Testis (tissue), 3 donors: ENCODE results near the gene SSMEM1. TPM values are rescaled to one million over a fixed set of nuclear protein-coding genes. Genes with fewer than 3 reads are reported as not detected.

Experiments used
- DNase-seq: peaks from one replicate; pipeline ENCODE4 v3.0.0-alpha.2; 2019
- H3K27ac ChIP-seq, 2 donors: fragments of 200-600 bp; sonication (generic); one replicate each; pipeline ENCODE4 v1.5.1; 2019
- H3K27me3 ChIP-seq: fragments of 200-600 bp; sonication (generic); one replicate; pipeline ENCODE4 v1.5.1; 2019
- H3K36me3 ChIP-seq: fragments of 200-600 bp; sonication (generic); one replicate; pipeline ENCODE4 v1.5.1; 2017; ENCODE audit warnings: low read depth; ENCODE audit errors: missing control alignments
- H3K4me1 ChIP-seq: fragments of 200-600 bp; sonication (generic); one replicate; pipeline ENCODE4 v1.5.1; 2019
- H3K4me3 ChIP-seq, 2 donors: fragments of 200-600 bp; sonication (generic); one replicate each; pipeline ENCODE4 v1.5.1; 2017 to 2019
- H3K9me3 ChIP-seq: fragments of 200-600 bp; sonication (generic); one replicate; pipeline ENCODE4 v1.5.1; 2017
- POLR2A ChIP-seq: fragments of 450-650 bp; IDR thresholded peaks from one replicate; pipeline ENCODE4 v1.6.1; 2017; ENCODE audit warnings: antibody characterized with exemption, mild to moderate bottlenecking, moderate library complexity
- WGBS, 2 donors: methylation state at CpG; one replicate each; pipeline ENCODE4 v1.1.5; 2018; 5-methylcytosine and 5-hydroxymethylcytosine counted together
- intact Hi-C: fragments of 100-400 bp; cut with DNase I; formaldehyde crosslinking; loops from one replicate; pipeline ENCODE4 v1.15.1; 2023; ENCODE audit warnings: low total_unique reads
- polyA plus RNA-seq: library from polyadenylated mRNA; stranded (reverse); fragments of 350-450 nt; fragmentation: Illumina TruSeq; extraction: RNeasy Lipid Tissue Mini Kit (QIAGEN cat#74804); gene quantifications from one replicate; pipeline ENCODE4 v1.2.3, GENCODE V29; 2014; ENCODE audit warnings: low read depth, low replicate concordance; ENCODE audit not compliant: insufficient read depth
- total RNA-seq, 2 donors: library from RNA; depleted of rRNA; stranded (reverse); fragments of >200 nt; gene quantifications; one replicate each; pipeline ENCODE4 v1.2.3, GENCODE V29; 2016
- TF ChIP-seq, protein P1 (sequence below), 3 experiments: fragments of 450-650 bp in 2 of 3; fragments of 200-600 bp in 1 of 3; sonication (generic) in 1 of 3; IDR thresholded peaks; one replicate each; pipeline ENCODE4 v1.5.1; 2016 to 2019; ENCODE audit warnings: antibody characterized with exemption in 3 of 3, mild to moderate bottlenecking in 2 of 3, moderate library complexity in 1 of 3

Gene SSMEM1
- total and polyA plus RNA-seq, 3 donors from 2014 or later: 17.8 to 61.0 (median 34.8) TPM

DNA sequence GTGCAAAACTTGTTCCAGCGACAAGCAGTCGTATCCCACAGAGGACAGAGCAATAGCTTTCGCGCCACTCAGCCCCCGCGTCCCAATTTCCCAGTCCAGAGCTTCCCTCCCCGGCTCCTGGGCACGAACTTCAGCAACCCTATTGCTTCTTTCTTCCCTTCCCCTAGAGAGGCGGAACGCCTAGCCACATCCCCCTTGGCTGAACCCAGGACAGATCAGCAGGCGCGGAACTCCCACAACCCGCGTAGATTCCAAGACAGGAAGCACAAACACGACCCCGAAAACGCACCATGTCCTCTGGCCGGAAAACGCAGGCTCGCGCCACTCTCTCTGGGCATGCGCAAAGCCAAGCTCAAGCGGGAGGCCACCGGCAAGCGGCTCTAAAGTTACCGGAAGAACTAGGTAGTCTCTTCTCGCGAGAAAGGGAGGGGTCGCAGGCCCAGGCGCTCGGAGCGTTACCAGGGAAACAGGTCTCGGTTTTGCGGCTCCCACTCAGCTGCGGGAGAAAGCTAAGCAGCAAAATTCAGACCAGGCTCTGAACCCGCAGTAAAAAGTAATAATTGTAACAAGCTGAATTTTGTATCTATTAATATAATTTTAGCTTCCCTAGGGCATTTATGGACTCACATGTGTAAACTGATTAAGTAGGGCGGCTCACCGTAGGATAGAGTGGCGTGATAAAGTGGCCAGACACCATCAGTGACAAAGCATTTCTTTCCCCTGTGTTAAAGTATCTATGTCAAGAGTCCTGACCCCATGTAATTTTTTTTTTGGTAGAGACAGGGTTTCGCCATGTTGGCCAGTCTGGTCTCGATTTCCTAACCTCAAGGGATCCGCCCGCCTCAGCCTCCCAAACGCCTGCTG lies 2.3 kb upstream of the SSMEM1 start, which contains the start of gene TMEM209:
TSS of gene TMEM209 (minus strand) at position 323 of the 864 bp plus-strand sequence. CDS start at position 292, 31 bp downstream.
- WGBS, 2 donors: 5 to 8% methylated on average over 44 of the region's 44 CpGs
- intact Hi-C loops: no loop called here
- Histone ChIP-seq H3K9me3 (no peaks in the 10 kb centered on the region), H3K36me3 (no peaks in the 10 kb centered on the region), H3K4me3 (peak within 1 kb of the TSS; percentile 77 to 92), H3K27ac (peak within 1 kb of the TSS; percentile 89 to 97), H3K27me3 (no peaks in the 10 kb centered on the region), H3K4me1 (peaks cover 5% of the 10 kb centered on the region)
- peak; percentile 97 for DNase-seq
- TF ChIP-seq, protein P1, sequence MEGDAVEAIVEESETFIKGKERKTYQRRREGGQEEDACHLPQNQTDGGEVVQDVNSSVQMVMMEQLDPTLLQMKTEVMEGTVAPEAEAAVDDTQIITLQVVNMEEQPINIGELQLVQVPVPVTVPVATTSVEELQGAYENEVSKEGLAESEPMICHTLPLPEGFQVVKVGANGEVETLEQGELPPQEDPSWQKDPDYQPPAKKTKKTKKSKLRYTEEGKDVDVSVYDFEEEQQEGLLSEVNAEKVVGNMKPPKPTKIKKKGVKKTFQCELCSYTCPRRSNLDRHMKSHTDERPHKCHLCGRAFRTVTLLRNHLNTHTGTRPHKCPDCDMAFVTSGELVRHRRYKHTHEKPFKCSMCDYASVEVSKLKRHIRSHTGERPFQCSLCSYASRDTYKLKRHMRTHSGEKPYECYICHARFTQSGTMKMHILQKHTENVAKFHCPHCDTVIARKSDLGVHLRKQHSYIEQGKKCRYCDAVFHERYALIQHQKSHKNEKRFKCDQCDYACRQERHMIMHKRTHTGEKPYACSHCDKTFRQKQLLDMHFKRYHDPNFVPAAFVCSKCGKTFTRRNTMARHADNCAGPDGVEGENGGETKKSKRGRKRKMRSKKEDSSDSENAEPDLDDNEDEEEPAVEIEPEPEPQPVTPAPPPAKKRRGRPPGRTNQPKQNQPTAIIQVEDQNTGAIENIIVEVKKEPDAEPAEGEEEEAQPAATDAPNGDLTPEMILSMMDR (IDR thresholded peaks at IDR 0.05): no peak
- no peak for TF ChIP-seq POLR2A

DNA sequence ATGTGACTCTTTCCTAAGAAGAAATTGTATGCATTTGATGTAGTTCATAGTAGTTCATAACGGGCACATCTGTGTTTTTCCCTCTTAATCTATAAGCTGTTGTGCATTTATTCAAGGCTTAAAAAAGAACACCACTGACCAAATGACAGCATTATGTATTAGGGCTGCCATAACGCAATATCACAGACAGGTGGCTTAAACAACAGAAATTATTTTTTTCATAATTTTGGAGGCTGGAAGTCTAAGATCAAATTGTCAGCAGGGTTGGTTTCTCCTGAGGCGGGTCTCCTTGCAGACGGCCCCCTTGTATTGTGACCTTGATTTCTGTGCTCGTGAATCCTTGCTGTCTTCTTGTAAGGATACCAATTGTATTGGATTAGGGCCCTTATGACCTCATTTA lies 627 bp upstream of the SSMEM1 start:
- Histone ChIP-seq H3K9me3 (no peaks in the 10 kb centered on the region), H3K27me3 (no peaks in the 10 kb centered on the region), H3K36me3 (no peaks in the 10 kb centered on the region), H3K4me3 (peak overlapping the region in 1 of 2 donors; percentile 77), H3K27ac (no peak overlapping the region), H3K4me1 (peaks cover 5% of the 10 kb centered on the region)
- intact Hi-C loops: no loop called here
- DNase-seq: no peak
- WGBS, 2 donors: 58 to 62% methylated on average over 5 of the region's 5 CpGs
- TF ChIP-seq, protein P1 (IDR thresholded peaks at IDR 0.05): no peak
- TF ChIP-seq POLR2A: no peak

DNA sequence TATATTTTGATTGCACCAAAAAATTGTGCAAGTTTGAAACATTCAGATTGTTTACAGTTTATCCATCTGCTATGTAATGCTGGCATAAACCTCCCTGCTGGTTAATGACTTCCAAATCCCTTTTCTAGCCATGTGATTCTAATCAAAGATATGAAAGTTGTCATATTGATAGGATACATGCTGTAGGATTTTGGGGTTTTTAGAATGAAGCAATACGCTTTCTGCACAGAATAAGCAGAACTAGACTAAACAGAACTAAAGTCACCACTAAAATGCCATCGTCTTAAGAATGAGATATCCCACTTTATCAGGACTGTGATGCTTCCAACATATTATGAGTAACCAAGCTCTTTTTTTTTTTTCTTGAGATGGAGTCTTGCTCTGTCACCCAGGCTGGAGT lies 856 bp downstream of the SSMEM1 start:
- intact Hi-C loops: no loop called here
- H3K4me3 ChIP-seq: no peak overlapping the region
- peaks cover 5% of the 10 kb centered on the region for H3K4me1 ChIP-seq
- whole genome bisulfite sequencing, 2 donors: 88 to 91% methylated on average over 2 of the region's 2 CpGs
- H3K27ac ChIP-seq: no peak overlapping the region
- H3K9me3 ChIP-seq: no peaks in the 10 kb centered on the region
- no peaks in the 10 kb centered on the region for H3K27me3 ChIP-seq
- H3K36me3 ChIP-seq: no peaks in the 10 kb centered on the region
- no peak for DNase-seq
- TF ChIP-seq POLR2A: no peak
- TF ChIP-seq, protein P1 (IDR thresholded peaks at IDR 0.05): no peak

DNA sequence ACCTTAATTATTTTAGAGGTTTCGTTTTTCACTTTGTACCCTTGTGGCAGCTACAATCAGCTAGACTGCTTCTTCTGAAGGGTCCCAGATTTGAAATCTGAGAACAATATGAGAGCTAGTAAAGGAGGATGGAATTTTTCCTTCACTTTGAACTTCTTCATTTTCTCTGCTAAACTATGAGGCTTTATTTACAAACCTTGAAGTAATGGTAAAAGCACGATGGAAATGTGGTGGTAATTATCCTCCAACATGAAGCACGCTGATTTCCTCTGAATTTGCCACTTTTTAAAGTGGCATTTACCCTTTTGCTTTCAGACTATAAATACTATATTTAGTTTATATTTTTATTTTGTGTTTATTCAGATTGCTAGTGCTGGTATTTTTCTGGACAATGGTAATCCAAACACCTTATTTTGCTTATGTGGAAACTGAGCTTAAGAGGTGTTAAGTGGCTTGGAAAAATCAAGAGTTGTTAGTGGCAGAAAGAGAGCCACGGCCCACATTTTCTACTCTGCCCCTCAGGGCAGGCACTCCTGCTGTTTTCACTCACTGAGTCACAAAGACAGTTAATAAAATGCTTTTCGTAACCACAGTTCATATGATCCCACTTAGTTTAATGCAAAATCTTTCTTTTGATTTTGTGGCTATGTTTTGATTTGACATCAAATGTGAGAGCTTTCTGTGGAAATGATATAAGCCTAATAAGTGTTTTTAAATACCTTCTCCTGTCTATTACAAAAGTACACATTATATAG lies 2.7 kb downstream of the SSMEM1 start:
- intact Hi-C loops: no loop called here
- DNase-seq: no peak
- Histone ChIP-seq H3K27ac (no peak overlapping the region), H3K4me1 (no peaks in the 10 kb centered on the region), H3K27me3 (no peaks in the 10 kb centered on the region), H3K4me3 (no peak overlapping the region), H3K36me3 (no peaks in the 10 kb centered on the region), H3K9me3 (no peaks in the 10 kb centered on the region)
- TF ChIP-seq POLR2A: no peak
- TF ChIP-seq, protein P1 (IDR thresholded peaks at IDR 0.05): no peak
- 60 to 72% methylated on average over 5 of the region's 5 CpGs for WGBS, 2 donors
